ENCODE data around the gene ADAMTS15. TPM values are rescaled to one million over a fixed set of nuclear protein-coding genes. Genes with fewer than 3 reads are reported as not detected.

Gene ADAMTS15
- total RNA-seq, 4 donors from 2014 or later = 2.5 to 11.1 (median 5.1) TPM

DNA sequence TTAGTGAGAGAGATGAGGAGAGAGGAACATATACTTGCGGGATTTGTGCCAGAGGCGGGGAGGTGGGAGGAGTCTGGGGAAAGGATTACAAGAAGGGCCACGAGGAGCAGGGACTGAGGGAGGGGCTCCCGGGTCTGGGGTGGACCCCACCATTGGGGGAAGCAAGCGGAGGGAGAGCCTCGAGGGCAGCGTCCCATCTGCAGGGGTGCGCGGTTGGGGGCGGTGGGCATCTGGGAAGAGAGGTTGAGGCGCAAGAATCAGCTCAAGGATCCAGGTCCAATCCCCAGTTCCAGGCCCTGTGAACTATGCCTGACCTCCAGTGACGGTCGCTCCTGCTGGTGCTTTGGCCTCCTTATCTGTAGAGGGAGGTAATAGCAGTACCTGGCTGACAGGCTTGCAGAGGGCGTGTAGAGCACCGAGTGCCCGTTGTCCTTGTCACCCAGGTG lies 38.0 kb downstream of the ADAMTS15 start:
- intact Hi-C loops (cut with DNase I; ENCODE audit: low total_unique reads) = no loop called here
- TF ChIP-seq, protein P1, sequence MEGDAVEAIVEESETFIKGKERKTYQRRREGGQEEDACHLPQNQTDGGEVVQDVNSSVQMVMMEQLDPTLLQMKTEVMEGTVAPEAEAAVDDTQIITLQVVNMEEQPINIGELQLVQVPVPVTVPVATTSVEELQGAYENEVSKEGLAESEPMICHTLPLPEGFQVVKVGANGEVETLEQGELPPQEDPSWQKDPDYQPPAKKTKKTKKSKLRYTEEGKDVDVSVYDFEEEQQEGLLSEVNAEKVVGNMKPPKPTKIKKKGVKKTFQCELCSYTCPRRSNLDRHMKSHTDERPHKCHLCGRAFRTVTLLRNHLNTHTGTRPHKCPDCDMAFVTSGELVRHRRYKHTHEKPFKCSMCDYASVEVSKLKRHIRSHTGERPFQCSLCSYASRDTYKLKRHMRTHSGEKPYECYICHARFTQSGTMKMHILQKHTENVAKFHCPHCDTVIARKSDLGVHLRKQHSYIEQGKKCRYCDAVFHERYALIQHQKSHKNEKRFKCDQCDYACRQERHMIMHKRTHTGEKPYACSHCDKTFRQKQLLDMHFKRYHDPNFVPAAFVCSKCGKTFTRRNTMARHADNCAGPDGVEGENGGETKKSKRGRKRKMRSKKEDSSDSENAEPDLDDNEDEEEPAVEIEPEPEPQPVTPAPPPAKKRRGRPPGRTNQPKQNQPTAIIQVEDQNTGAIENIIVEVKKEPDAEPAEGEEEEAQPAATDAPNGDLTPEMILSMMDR (IDR thresholded peaks at IDR 0.05) = no peak
- no peak for TF ChIP-seq POLR2A (IDR thresholded peaks at IDR 0.05)
- H3K4me3 ChIP-seq (ENCODE audit: low read depth, poor library complexity, severe bottlenecking) = no peak overlapping the region
- no peak for DNase-seq (ENCODE audit: low spot score in 2 of 2)
- WGBS, 2 donors = 87 to 91% methylated on average over 16 of the region's 16 CpGs

DNA sequence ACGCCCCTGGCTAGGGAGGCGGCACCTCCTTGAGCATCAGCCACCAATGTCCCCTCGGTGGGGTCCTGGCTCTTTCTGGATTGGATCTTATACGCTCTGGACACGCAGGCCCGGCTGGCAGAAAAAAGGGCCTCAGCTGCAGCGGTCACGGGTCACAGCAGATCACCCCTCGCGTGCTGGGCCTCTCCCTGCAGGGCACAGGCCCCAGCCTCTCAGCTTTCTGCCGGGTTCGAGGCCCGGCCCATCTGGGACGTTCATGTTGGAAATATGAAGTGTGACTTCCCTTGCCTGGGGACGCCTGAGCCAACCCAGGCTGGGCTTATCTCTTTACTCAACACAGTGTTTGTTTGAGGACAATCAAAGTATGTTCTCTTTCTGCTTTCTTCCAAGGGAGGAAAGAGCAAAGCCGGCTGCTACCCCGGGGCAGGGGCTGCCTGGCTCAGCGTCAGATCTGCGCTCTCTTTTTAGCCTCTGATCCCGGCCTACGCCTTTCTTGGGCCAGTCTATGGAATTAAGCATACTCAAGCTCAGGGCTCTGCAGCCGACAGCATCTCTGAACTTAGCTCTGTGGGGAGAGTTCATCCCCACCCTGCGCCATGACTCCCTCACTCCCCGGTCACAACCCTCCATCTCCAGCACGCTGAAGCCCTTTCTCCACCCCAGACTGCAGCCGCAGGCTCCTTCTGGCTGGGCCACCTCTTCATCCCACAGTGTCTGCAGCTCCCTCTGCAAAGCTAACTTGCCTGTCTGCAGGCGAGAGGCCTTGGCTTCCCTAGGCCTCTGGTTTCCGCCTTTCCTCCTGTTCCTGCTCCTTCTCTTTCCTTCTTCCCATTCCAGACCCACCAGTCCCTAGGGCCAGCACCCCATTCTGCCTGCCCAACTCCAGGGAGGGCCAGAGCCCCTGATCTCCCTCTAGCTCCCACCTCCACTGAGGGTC lies 38.8 kb downstream of the ADAMTS15 start:
- H3K4me3 ChIP-seq (ENCODE audit: low read depth, poor library complexity, severe bottlenecking) = no peak overlapping the region
- TF ChIP-seq, protein P1 (IDR thresholded peaks at IDR 0.05) = no peak
- TF ChIP-seq POLR2A (IDR thresholded peaks at IDR 0.05) = no peak
- intact Hi-C loops (cut with DNase I; ENCODE audit: low total_unique reads) = no loop called here
- no peak for DNase-seq (ENCODE audit: low spot score in 2 of 2)
- 89 to 90% methylated on average over 25 to 27 of the region's 28 CpGs for WGBS, 2 donors

DNA sequence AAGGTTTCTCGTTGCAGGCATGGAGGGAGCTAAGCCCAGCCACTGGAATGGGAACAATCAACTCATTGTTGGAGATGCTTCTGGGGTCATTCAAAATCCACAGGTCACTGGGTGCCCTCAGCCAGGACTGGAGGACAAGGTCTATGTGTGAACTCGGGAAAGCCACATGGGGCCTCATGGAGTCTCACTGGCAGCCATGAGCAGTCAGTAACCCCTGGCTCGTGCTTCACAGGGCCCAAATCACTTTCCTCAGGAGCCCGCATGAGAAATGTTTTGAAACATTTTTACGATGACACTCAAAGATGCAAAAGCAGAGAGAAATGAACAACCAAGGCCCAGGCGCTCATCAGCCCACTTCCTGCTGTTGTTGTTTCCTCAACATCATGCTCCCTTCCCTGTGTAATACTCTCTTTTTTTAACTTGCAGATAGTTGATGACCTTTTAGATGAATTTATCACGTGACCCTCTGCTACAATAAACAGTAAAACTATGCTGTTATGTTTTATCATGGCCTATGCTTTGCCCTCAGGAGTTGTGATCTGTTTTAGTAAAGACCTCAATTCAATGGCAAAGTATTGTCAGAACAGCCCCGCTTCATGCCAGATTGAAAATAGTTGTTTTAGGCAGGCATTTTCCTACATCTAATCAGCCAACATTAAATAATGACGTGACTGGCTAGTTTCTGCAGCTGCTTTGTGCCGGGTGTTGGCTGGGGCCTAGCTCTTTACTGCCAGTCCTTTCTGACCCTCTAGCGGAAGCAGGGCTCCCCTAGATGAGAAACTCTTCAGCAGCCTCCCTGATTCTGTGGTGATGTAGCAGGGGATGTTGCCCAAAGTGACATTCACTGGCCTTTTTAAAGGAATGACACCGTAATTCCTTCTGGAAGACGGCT lies 39.7 kb downstream of the ADAMTS15 start:
- no peak for DNase-seq (ENCODE audit: low spot score in 2 of 2)
- intact Hi-C loops (cut with DNase I; ENCODE audit: low total_unique reads) = no loop called here
- 76% methylated on average over 13 of the region's 13 CpGs for WGBS, 2 donors

GRCh38 chr11:130488848-130489584 lies 40.6 kb downstream of the ADAMTS15 start:
- DNase-seq (ENCODE audit: low spot score in 2 of 2) = no peak
- intact Hi-C loops (cut with DNase I; ENCODE audit: low total_unique reads) = no loop called here
- TF ChIP-seq, protein P1 (IDR thresholded peaks at IDR 0.05) = no peak
- no peak for TF ChIP-seq POLR2A (IDR thresholded peaks at IDR 0.05)
- WGBS, 2 donors = 79 to 84% methylated on average over 5 of the region's 5 CpGs
- no peak overlapping the region for H3K4me3 ChIP-seq (ENCODE audit: low read depth, poor library complexity, severe bottlenecking)

More for the DNA sequence above, 39.7 kb downstream of the ADAMTS15 start:
- TF ChIP-seq POLR2A (IDR thresholded peaks at IDR 0.05) = no peak
- TF ChIP-seq, protein P1 (IDR thresholded peaks at IDR 0.05) = no peak
- no peak overlapping the region for H3K4me3 ChIP-seq (ENCODE audit: low read depth, poor library complexity, severe bottlenecking)

DNA sequence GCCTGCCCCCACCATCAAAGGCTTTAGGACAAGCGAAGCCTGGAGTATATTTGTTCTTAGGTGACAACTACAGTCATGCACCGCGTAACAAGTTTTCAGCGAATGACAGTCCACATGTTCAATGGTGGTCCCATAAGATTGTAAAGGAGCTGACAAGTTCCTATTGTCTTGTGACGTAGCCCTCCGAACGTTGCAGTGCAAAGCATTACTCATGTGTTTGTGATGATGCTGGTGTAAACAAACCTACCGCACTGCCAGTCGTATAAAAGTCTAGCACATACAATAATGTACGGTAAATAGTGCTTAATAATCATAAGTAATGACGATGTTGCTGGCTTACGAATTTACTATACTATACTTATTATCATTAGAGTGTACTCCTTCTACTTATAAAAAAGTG lies 41.3 kb downstream of the ADAMTS15 start:
- DNase-seq (ENCODE audit: low spot score in 2 of 2) = no peak
- H3K4me3 ChIP-seq (ENCODE audit: low read depth, poor library complexity, severe bottlenecking) = no peak overlapping the region
- TF ChIP-seq POLR2A (IDR thresholded peaks at IDR 0.05) = no peak
- TF ChIP-seq, protein P1 (IDR thresholded peaks at IDR 0.05) = no peak
- intact Hi-C loops (cut with DNase I; ENCODE audit: low total_unique reads) = no loop called here
- WGBS, 2 donors = 90 to 94% methylated on average over 12 of the region's 12 CpGs

All from lower leg skin (tissue), 4 donors.